Measurements from ENCODE around the gene CIITA. TPM values are rescaled to one million over a fixed set of nuclear protein-coding genes. Genes with fewer than 3 reads are reported as not detected.

CIITA gene
- total and polyA plus RNA-seq, 9 of the 15 experiments (the other 6 are each of a cell fraction or from before 2014, with no cell fraction given) = 0.01 to 0.20 (median 0.11) TPM; not detected in 4

- in situ Hi-C loops (cut with MboI) (no loop called here), intact Hi-C loops (cut with micrococcal nuclease) (no loop called here)
- ChIA-PET POLR2A (no interaction called here), CTCF (ENCODE audit: low intra/inter-chr PET ratio) (no interaction called here)
- H3K4me1 ChIP-seq (replicated peaks in 1 of 2; ENCODE audit: control insufficient read depth in 2 of 2, insufficient read depth in 2 of 2, low read length in 2 of 2) = no peaks in the 10 kb centered on the region
- no peak overlapping the region for H3K9ac ChIP-seq (ENCODE audit: insufficient read depth in 1 of 2, low read depth in 2 of 2, low read length in 2 of 2)
- H3K9me3 ChIP-seq (replicated peaks; ENCODE audit: control insufficient read depth, insufficient read depth, low read depth, low read length) = no peaks in the 10 kb centered on the region
- H3K27ac ChIP-seq (ENCODE audit: extremely low read depth, low read depth, low read length) = no peak overlapping the region
- H3K9me1 ChIP-seq (ENCODE audit: control insufficient read depth, insufficient read depth, low read length) = no peaks in the 10 kb centered on the region
- DNase-seq (ENCODE audit: extremely low read depth in 1 of 4, low spot score in 3 of 4) (no peak), FAIRE-seq (no peak), ATAC-seq (no peak)
- H2AFZ ChIP-seq (ENCODE audit: low read depth, low read length) = no peak overlapping the region
- H3K4me2 ChIP-seq (ENCODE audit: insufficient read depth, low read length) = no peak overlapping the region
- no peak overlapping the region for H3K4me3 ChIP-seq
- H4K20me1 ChIP-seq (replicated peaks; ENCODE audit: control insufficient read depth, insufficient read depth, low read length) = 0 out of 2 replicates have a peak, but pooled peaks cover 3% of the 10 kb centered on the region
- H3K36me3 ChIP-seq (ENCODE audit: control insufficient read depth, insufficient read depth, low read length) = no peaks in the 10 kb centered on the region
- H3K27me3 ChIP-seq (ENCODE audit: control insufficient read depth in 2 of 2, insufficient read depth in 2 of 2, low read length in 2 of 2) = peaks cover 13 to 23% of the 10 kb centered on the region in 2 experiments; a peak in 4 of 5 replicates
- WGBS (ENCODE audit: insufficient coverage, low coverage, missing lambda C conversion rate) = 0% methylated on average over 2 of the region's 2 CpGs
- H3K79me2 ChIP-seq (ENCODE audit: control insufficient read depth, insufficient read depth, low read length) = no peaks in the 10 kb centered on the region
- BruUV-seq (replicated peaks) = no TSS peak
- TF ChIP-seq, protein P1, sequence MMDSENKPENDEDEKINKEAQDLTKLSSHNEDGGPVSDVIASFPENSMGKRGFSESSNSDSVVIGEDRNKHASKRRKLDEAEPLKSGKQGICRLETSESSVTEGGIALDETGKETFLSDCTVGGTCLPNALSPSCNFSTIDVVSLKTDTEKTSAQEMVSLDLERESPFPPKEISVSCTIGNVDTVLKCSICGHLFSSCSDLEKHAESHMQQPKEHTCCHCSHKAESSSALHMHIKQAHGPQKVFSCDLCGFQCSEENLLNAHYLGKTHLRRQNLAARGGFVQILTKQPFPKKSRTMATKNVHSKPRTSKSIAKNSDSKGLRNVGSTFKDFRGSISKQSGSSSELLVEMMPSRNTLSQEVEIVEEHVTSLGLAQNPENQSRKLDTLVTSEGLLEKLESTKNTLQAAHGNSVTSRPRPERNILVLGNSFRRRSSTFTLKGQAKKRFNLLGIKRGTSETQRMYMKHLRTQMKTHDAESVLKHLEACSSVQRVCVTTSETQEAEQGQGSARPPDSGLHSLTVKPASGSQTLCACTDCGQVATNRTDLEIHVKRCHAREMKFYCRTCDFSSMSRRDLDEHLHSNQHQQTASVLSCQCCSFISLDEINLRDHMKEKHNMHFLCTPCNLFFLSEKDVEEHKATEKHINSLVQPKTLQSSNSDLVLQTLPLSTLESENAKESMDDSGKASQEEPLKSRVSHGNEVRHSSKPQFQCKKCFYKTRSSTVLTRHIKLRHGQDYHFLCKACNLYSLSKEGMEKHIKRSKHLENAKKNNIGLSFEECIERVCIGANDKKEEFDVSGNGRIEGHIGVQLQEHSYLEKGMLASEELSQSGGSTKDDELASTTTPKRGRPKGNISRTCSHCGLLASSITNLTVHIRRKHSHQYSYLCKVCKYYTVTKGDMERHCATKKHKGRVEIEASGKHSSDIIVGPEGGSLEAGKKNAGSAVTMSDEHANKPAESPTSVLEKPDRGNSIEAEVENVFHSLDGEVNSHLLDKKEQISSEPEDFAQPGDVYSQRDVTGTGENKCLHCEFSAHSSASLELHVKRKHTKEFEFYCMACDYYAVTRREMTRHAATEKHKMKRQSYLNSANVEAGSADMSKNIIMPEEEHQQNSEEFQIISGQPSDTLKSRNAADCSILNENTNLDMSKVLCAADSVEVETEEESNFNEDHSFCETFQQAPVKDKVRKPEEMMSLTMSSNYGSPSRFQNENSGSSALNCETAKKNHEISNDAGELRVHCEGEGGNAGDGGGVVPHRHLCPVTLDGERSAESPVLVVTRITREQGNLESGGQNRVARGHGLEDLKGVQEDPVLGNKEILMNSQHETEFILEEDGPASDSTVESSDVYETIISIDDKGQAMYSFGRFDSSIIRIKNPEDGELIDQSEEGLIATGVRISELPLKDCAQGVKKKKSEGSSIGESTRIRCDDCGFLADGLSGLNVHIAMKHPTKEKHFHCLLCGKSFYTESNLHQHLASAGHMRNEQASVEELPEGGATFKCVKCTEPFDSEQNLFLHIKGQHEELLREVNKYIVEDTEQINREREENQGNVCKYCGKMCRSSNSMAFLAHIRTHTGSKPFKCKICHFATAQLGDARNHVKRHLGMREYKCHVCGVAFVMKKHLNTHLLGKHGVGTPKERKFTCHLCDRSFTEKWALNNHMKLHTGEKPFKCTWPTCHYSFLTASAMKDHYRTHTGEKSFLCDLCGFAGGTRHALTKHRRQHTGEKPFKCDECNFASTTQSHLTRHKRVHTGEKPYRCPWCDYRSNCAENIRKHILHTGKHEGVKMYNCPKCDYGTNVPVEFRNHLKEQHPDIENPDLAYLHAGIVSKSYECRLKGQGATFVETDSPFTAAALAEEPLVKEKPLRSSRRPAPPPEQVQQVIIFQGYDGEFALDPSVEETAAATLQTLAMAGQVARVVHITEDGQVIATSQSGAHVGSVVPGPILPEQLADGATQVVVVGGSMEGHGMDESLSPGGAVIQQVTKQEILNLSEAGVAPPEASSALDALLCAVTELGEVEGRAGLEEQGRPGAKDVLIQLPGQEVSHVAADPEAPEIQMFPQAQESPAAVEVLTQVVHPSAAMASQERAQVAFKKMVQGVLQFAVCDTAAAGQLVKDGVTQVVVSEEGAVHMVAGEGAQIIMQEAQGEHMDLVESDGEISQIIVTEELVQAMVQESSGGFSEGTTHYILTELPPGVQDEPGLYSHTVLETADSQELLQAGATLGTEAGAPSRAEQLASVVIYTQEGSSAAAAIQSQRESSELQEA (IDR thresholded peaks at IDR 0.05; ENCODE audit: low read depth) = no peak
- TF ChIP-seq TFAP4 (CRISPR knock-in tag; IDR thresholded peaks at IDR 0.05; ENCODE audit: borderline replicate concordance) (no peak), CLOCK (CRISPR knock-in tag; IDR thresholded peaks at IDR 0.05; ENCODE audit: borderline replicate concordance) (no peak), ZBED1 (IDR thresholded peaks at IDR 0.05) (no peak), ZNF696 (CRISPR knock-in tag; conservative IDR thresholded peaks at IDR 0.05) (no peak), HCFC1 (IDR thresholded peaks at IDR 0.05; ENCODE audit: low read depth, low read length) (no peak), HDAC8 (tag; IDR thresholded peaks at IDR 0.05) (no peak)
These were observed 14.6 kb upstream of the CIITA start for GRCh38 chr16:10862438-10862837.
